ENCODE results near the gene SHLD2.
"Not testable (repeated sequence)": the region's sequence is repeated elsewhere in the genome, so short reads cannot be mapped to it uniquely, and the experiment has no call there.

DNA sequence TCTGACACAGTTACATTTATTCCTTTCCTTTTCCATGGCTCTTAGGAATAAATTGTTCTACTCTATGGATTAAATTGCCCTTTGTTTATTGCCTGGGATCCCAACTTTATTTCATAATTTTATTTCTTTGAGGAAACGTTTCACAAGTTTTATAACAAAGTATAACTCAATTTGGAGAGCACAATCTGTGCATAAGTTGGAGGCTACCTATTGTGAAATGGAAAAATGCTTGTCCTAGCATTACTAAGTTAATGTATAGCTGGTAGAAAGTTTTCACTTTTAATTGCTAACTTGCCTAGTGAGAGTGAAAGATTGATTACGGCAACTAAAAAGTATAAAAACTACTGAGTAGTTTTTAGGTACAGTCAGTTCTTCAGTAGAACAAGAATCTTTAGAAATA, 32.0 kb downstream of the SHLD2 start:
- not testable (repeated sequence) for TF ChIP-seq NFRKB (IDR thresholded peaks at IDR 0.05); SP1 (IDR thresholded peaks at IDR 0.05); FOXK2 (IDR thresholded peaks at IDR 0.05); FOXA1 (IDR thresholded peaks at IDR 0.05); BHLHE40 (IDR thresholded peaks at IDR 0.05; ENCODE audit: borderline replicate concordance); SUZ12 (IDR thresholded peaks at IDR 0.05)
- TF ChIP-seq, protein P1, sequence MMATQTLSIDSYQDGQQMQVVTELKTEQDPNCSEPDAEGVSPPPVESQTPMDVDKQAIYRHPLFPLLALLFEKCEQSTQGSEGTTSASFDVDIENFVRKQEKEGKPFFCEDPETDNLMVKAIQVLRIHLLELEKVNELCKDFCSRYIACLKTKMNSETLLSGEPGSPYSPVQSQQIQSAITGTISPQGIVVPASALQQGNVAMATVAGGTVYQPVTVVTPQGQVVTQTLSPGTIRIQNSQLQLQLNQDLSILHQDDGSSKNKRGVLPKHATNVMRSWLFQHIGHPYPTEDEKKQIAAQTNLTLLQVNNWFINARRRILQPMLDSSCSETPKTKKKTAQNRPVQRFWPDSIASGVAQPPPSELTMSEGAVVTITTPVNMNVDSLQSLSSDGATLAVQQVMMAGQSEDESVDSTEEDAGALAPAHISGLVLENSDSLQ (IDR thresholded peaks at IDR 0.05) = not testable (repeated sequence)

Data from HEK293T (cell line).